HL-60/S4 (cell line): Measurements from ENCODE around the gene DHRS3.
"Not testable (repeated sequence)": the region's sequence is repeated elsewhere in the genome, so short reads cannot be mapped to it uniquely, and the experiment has no call there.

Source experiments
- in situ Hi-C: fragments of 300-500 bp; cut with MboI; formaldehyde crosslinking; loops from 2 replicates; pipeline ENCODE4 v1.14.3; 2022; ENCODE audit warnings: low sequenced_read_pairs

The DHRS3 gene

GRCh38 chr1:12583484-12583883 is 34.5 kb downstream of the DHRS3 start:
- in situ Hi-C loops, result no loop called here

- in situ Hi-C loops, result no loop called here
These were observed 35.4 kb downstream of the DHRS3 start for GRCh38 chr1:12582649-12583048.

- in situ Hi-C loops, result no loop called here
These were observed 36.8 kb downstream of the DHRS3 start for GRCh38 chr1:12581179-12581578.

- in situ Hi-C loops, result no loop called here
These were observed 37.7 kb downstream of the DHRS3 start for GRCh38 chr1:12580054-12580887.

GRCh38 chr1:12578860-12579422 is 39.1 kb downstream of the DHRS3 start:
- in situ Hi-C loops, result no loop called here

- in situ Hi-C loops, result no loop called here
These were observed 41.0 kb downstream of the DHRS3 start for GRCh38 chr1:12577020-12577419.

- in situ Hi-C loops, result no loop called here
These were observed 43.3 kb downstream of the DHRS3 start for GRCh38 chr1:12574757-12575139.

- in situ Hi-C loops, result no loop called here
These were observed 44.8 kb downstream of the DHRS3 start for GRCh38 chr1:12573015-12573825.

GRCh38 chr1:12572522-12572921 is 45.5 kb downstream of the DHRS3 start:
- in situ Hi-C loops, result no loop called here

- in situ Hi-C loops, result no loop called here
These were observed 47.7 kb downstream of the DHRS3 start for GRCh38 chr1:12570291-12570690.

GRCh38 chr1:12568009-12568767 is 49.8 kb downstream of the DHRS3 start:
- in situ Hi-C loops, result no loop called here

GRCh38 chr1:12567288-12567819 is 50.7 kb downstream of the DHRS3 start:
- in situ Hi-C loops, result no loop called here

- in situ Hi-C loops, result no loop called here
These were observed 51.3 kb downstream of the DHRS3 start for GRCh38 chr1:12566484-12567287.

- in situ Hi-C loops, result no loop called here
These were observed 52.1 kb downstream of the DHRS3 start for GRCh38 chr1:12565966-12566352.

GRCh38 chr1:12565094-12565965 is 52.7 kb downstream of the DHRS3 start:
- in situ Hi-C loops, result no loop called here

GRCh38 chr1:12564251-12564650 is 53.8 kb downstream of the DHRS3 start:
- in situ Hi-C loops, result not testable (repeated sequence)

GRCh38 chr1:12562955-12563576 is 54.9 kb downstream of the DHRS3 start:
- in situ Hi-C loops, result no loop called here

- in situ Hi-C loops, result no loop called here
These were observed 56.9 kb downstream of the DHRS3 start for GRCh38 chr1:12561121-12561520.
